GM12865 (cell line): ENCODE data around the gene MYO1E.

ENCODE experiments used
- DNase-seq: peaks from one replicate; pipeline ENCODE4 v3.0.0; 2010; ENCODE audit warnings: low read depth
- H3K4me3 ChIP-seq: 2 replicates; pipeline ENCODE4 v1.5.1; 2011; ENCODE audit warnings: mild to moderate bottlenecking, low read depth, low read length, control low read depth
- TF ChIP-seq, protein P1 (sequence below): IDR thresholded peaks from 2 replicates; pipeline ENCODE4 v1.5.1; 2011; ENCODE audit warnings: low read length, control low read depth, low read depth, inconsistent platforms; ENCODE audit not compliant: insufficient read depth; ENCODE audit errors: missing control alignments

Gene MYO1E

DNA sequence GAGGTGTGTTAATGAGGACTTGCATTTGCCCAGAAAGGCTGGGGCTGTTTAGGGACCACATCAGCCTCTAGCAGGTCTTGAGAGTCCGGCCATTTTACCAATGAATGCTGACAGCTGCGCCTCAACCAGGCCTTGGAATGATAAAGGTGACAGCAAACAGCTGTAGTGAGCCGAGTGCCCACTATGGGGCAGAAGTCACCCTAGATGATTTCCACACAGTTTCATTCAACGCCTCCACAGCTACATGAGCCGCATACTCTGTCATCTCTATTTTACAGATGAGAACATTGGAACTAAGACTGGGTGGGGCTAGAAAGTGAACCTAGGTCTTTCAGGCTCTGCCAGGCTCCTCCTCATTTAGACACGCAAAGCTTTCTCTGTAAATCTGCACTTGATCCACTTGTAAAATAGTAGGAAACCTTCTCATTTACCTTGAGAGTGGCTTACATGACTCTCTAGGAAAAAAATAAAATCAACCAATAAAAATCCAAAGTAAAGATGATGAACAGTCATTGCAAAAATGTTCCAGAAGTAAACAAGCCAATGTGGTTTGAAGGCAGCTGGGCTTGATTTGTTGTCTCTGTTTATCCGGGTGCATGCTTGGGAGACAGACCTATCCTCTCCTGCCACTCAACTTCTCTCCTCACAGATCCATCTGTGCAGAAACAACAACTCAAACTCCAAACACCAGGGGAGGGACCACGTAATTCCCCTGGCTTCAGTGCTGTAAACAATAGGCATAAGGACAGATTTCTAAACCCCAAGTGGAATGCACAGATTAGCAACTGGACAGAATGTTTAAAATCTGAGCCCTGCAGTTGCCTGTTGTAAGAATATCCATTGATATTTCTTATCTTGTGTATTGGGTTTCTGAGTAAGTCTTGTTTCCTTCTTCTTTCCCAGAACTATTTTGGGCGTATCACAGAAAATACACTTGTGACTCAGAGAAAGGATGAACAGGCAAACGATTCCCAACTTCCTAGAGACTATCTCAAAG lies 197.5 kb downstream of the MYO1E start:
- DNase-seq: peak; percentile 72
- H3K4me3 ChIP-seq: no peak overlapping the region
- TF ChIP-seq, protein P1, sequence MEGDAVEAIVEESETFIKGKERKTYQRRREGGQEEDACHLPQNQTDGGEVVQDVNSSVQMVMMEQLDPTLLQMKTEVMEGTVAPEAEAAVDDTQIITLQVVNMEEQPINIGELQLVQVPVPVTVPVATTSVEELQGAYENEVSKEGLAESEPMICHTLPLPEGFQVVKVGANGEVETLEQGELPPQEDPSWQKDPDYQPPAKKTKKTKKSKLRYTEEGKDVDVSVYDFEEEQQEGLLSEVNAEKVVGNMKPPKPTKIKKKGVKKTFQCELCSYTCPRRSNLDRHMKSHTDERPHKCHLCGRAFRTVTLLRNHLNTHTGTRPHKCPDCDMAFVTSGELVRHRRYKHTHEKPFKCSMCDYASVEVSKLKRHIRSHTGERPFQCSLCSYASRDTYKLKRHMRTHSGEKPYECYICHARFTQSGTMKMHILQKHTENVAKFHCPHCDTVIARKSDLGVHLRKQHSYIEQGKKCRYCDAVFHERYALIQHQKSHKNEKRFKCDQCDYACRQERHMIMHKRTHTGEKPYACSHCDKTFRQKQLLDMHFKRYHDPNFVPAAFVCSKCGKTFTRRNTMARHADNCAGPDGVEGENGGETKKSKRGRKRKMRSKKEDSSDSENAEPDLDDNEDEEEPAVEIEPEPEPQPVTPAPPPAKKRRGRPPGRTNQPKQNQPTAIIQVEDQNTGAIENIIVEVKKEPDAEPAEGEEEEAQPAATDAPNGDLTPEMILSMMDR: peak; percentile 46

DNA sequence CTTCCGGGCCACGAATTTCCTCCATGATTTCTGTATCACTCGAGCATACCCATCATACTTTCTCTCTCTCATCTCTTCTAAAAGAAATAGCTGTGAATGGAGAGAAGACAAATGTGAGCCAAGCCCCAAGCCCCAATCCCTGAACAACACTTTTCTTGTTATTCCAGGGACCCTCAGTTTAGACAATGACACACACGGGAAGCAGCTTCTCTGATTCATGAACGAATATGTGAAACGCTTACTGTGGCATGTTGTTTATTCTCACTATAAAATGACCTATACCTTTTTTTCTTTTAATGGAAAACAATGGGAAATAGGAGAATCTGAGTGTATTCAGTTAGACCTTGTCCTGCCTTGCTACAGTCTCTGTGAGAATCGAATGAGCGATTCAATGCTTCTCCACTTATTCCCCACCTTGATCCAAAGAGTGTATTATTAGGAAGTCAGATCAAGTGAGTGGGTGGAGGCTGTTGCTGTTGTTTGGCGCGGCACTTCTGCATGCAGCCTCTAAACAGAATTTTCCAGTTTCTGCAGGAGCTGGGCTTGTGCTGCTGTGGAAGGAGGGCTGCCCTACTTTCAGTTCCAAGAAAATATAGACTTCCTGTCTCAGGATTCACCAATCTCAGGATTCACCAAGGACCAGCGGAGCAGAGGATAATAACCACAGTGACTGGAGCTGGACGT lies 198.4 kb downstream of the MYO1E start:
- no peak overlapping the region for H3K4me3 ChIP-seq
- DNase-seq: no peak
- TF ChIP-seq, protein P1: no peak

DNA sequence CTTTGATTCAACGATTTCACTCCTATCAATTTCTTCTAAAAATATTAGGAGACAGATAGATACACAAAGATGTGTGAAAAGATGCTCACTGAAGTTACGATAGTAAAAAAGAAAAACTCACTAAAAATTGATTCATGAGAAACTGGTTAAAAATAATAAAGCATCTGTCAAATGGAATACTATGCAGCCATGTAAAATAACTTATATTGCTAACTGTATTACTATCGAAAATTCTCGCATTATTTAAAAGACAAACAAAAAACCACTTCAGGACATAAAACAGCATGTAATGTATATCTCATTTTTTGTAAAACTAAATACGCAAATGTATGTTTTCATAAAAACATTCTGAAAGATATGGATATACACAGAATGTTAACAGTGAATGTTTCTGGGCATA lies 199.5 kb downstream of the MYO1E start:
- TF ChIP-seq, protein P1: no peak
- DNase-seq: no peak

DNA sequence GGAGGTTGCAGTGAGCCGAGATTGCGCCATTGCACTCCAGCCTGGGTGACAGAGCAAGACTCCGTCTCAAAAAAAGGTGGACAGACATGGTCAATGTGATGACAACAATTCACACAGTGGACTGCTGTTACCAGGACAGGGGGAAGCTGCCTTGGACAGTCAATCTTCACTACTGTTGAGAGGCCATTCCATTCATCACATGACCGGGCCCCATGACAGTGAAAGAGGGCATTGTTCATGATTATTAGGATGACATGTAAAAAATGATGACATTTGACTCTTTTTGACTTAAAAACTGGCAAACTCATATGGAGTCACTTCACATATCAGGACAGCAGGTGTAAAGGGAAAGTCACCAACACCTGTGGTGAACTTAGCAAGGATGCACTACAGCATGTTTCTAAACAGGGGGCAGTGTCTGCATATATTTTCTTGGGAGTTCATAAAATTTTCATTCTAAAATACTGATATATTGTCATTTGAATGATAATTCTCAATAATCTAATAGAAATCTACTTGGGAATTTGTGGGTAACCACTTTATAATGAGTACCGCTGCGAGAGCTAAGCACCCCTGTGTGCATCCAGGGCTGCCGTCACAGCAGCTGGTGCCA lies 200.3 kb downstream of the MYO1E start:
- H3K4me3 ChIP-seq: no peak overlapping the region
- DNase-seq: no peak
- TF ChIP-seq, protein P1: no peak

More for the DNA sequence above, 199.5 kb downstream of the MYO1E start:
- H3K4me3 ChIP-seq: no peak overlapping the region

DNA sequence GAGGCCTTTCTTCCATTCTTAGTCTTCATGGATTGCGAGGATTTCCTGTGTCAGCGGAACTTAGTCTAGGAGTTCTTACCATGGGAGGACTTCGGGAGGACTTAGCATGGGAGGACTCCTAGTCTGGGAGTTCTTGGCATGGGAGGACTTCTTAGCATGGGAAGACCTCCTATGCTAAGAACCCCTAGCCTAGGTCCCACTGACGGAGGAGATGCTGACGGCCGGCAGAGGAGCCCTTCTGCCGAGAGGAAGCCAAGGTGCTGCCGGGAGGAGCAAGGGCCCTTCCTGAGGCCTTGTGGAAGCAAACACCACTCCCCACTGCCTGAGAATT lies 201.6 kb downstream of the MYO1E start:
- no peak for DNase-seq
- H3K4me3 ChIP-seq: no peak overlapping the region
- TF ChIP-seq, protein P1: no peak

DNA sequence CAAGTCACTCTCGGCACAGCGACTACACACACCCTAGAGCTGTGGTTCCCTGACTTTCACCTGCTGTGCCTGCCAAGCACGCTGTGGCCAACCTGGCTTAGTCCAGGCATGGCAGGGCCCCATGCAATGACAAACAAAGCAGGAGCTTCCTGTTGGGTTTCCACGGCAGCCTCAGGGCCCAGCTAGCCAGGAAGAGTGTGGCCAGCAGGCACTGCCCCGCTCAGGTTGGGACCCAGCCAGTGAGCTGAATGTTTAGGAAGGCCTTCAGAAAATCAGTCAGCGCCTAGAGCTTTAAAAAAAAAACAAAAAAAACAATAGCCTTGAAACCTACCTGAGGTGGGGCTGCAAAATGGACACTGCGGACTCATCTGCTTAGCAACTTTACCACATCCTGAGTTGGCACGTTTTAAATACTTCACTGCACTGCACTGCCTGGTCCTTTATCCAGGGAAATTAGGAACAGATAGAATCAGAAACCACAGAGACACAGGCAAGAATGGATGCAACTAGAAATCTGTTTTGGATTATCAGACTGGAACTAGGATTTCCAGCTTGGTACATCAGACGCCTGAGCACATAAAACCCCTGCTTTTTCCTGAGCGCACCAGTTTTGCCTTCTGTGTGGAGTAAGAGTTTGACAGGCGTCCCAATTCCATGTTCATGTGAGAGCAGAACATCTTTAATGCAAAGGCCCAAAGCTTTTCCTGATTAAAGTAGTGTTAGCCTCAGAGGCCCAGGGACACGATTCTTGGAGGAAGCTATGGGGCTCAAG lies 202.2 kb downstream of the MYO1E start:
- DNase-seq: no peak
- no peak overlapping the region for H3K4me3 ChIP-seq
- TF ChIP-seq, protein P1: no peak
